Epithelial cell of proximal tubule (primary cell): ENCODE data around the gene CTNNAL1. TPM values are rescaled to one million over a fixed set of nuclear protein-coding genes. Genes with fewer than 3 reads are reported as not detected.

ENCODE experiments used
- DNase-seq: peaks from one replicate; pipeline ENCODE4 v3.0.0-alpha.2; 2011; ENCODE audit warnings: low read depth
- H3K4me3 ChIP-seq: 2 replicates; pipeline ENCODE4 v1.5.1; 2011; ENCODE audit warnings: low read depth, mild to moderate bottlenecking, low read length
- total RNA-seq: library from RNA; depleted of rRNA; stranded (reverse); fragments of >200 nt; gene quantifications from 2 replicates; pipeline ENCODE4 v1.2.3, GENCODE V29; 2015
- TF ChIP-seq, protein P1 (sequence below): conservative IDR thresholded peaks from 2 replicates; pipeline ENCODE4 v1.5.1; 2012; ENCODE audit warnings: low read depth, mild to moderate bottlenecking, low read length

Gene CTNNAL1
- total RNA-seq, 1 donor from 2014 or later: 182 TPM

GRCh38 chr9:109048822-109049221 is 35.5 kb upstream of the CTNNAL1 start:
- TF ChIP-seq, protein P1, sequence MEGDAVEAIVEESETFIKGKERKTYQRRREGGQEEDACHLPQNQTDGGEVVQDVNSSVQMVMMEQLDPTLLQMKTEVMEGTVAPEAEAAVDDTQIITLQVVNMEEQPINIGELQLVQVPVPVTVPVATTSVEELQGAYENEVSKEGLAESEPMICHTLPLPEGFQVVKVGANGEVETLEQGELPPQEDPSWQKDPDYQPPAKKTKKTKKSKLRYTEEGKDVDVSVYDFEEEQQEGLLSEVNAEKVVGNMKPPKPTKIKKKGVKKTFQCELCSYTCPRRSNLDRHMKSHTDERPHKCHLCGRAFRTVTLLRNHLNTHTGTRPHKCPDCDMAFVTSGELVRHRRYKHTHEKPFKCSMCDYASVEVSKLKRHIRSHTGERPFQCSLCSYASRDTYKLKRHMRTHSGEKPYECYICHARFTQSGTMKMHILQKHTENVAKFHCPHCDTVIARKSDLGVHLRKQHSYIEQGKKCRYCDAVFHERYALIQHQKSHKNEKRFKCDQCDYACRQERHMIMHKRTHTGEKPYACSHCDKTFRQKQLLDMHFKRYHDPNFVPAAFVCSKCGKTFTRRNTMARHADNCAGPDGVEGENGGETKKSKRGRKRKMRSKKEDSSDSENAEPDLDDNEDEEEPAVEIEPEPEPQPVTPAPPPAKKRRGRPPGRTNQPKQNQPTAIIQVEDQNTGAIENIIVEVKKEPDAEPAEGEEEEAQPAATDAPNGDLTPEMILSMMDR: no peak
- H3K4me3 ChIP-seq: no peak overlapping the region
- no peak for DNase-seq

DNA sequence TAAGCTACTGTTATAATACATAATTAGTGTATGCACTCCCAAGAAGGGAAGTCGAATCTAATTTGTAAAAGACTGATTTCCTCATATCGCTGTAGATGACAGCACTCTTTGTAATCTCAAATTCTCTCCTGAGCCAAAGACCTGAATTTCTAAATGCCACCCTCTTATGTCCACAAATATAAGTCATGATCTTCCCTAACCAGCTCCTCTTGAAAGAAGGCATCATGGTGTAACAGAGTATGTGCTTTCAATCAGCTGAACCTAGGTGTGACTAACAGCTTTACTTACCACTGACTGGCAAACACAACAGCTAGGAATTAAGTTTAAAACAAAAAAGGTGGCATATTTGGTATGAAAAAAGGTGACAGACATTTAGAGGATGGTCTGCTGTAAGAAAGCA is 34.0 kb upstream of the CTNNAL1 start:
- H3K4me3 ChIP-seq: no peak overlapping the region
- no peak for DNase-seq
- TF ChIP-seq, protein P1: no peak

DNA sequence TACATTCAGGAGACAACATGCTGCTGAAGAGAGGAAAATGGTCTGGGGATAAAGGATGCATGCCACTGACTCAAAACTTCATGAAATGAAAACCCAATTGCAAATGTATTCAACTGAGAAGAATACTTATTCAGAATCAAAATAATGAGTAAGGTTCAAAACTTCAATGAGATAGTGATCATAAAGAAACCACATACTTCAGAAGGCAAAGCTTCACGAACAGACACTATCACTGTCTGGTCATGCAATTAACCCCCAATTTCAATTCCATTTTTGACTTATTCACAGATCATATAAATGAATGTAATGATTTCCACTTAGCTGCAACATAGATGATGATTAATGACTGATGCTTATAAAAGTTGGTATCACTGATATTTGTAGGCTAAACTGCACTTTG is 33.0 kb upstream of the CTNNAL1 start:
- no peak overlapping the region for H3K4me3 ChIP-seq
- no peak for DNase-seq
- TF ChIP-seq, protein P1: no peak

- H3K4me3 ChIP-seq: no peak overlapping the region
- TF ChIP-seq, protein P1: no peak
Observed at GRCh38 chr9:109043578-109043977, 30.3 kb upstream of the CTNNAL1 start.

GRCh38 chr9:109040571-109040970 is 27.3 kb upstream of the CTNNAL1 start:
- TF ChIP-seq, protein P1: no peak
- H3K4me3 ChIP-seq: no peak overlapping the region
- DNase-seq: no peak

More at GRCh38 chr9:109043578-109043977, 30.3 kb upstream of the CTNNAL1 start:
- no peak for DNase-seq

DNA sequence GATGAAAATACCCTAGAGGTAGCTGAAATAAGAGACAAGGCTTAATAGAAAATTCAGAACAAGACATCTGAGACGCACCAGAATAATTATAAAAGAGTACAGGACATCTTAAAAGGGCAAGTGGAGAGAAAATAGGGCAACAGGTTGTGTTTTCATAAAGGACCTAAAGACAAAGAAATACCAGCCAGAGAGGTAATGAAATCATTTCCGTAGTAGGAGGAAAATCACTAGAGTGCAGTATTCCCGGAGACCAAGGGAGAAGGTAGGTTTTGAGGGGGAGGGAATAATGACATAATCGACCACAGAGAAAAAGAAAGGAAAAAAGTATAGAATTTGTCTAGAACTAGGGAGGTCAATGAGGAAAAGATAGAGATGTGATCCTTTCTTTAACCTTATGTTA is 26.2 kb upstream of the CTNNAL1 start:
- no peak overlapping the region for H3K4me3 ChIP-seq
- TF ChIP-seq, protein P1: no peak
- DNase-seq: no peak

GRCh38 chr9:109037946-109038715 is 24.8 kb upstream of the CTNNAL1 start:
- H3K4me3 ChIP-seq: no peak overlapping the region
- DNase-seq: no peak
- TF ChIP-seq, protein P1: no peak
